ENCODE results near the gene N4BP2. TPM values are rescaled to one million over a fixed set of nuclear protein-coding genes. Genes with fewer than 3 reads are reported as not detected.

Gene N4BP2
- total RNA-seq, 3 donors from 2014 or later: 7.2 to 26.8 (median 12.1) TPM

DNA sequence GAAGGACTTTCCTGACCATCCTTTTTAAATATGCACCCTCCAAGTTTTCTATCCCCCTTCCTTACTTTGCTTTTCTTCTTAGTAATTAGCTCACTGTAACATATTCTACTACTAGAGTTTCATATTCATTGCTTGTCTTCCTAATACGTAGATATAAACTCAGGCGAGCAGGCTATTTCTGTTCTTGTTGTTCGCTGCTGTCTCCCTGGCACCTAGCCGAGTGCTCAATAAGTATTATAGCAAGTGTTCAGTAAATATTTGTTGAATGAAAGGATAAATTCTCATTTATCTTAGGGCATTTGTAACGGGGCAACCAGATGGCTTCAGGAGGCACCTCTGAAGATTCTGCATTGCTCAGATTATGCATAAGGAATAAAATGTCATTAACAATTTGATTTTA, 133.4 kb downstream of the N4BP2 start:
- DNase-seq (ENCODE audit: low spot score in 2 of 2): no peak
- no peaks in the 10 kb centered on the region for H3K27me3 ChIP-seq
- H3K4me3 ChIP-seq: no peak overlapping the region
- peak overlapping the region; percentile 35 to 62 for H3K27ac ChIP-seq
- intact Hi-C loops (cut with DNase I; ENCODE audit: low total_unique reads): no loop called here
- no peaks in the 10 kb centered on the region for H3K4me1 ChIP-seq
- H3K36me3 ChIP-seq: no peaks in the 10 kb centered on the region
- H3K9me3 ChIP-seq: no peaks in the 10 kb centered on the region
- TF ChIP-seq POLR2AphosphoS5 (IDR thresholded peaks at IDR 0.05) (no peak), POLR2A (IDR thresholded peaks at IDR 0.05) (no peak)
- TF ChIP-seq, protein P1, sequence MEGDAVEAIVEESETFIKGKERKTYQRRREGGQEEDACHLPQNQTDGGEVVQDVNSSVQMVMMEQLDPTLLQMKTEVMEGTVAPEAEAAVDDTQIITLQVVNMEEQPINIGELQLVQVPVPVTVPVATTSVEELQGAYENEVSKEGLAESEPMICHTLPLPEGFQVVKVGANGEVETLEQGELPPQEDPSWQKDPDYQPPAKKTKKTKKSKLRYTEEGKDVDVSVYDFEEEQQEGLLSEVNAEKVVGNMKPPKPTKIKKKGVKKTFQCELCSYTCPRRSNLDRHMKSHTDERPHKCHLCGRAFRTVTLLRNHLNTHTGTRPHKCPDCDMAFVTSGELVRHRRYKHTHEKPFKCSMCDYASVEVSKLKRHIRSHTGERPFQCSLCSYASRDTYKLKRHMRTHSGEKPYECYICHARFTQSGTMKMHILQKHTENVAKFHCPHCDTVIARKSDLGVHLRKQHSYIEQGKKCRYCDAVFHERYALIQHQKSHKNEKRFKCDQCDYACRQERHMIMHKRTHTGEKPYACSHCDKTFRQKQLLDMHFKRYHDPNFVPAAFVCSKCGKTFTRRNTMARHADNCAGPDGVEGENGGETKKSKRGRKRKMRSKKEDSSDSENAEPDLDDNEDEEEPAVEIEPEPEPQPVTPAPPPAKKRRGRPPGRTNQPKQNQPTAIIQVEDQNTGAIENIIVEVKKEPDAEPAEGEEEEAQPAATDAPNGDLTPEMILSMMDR (IDR thresholded peaks at IDR 0.05): no peak

DNA sequence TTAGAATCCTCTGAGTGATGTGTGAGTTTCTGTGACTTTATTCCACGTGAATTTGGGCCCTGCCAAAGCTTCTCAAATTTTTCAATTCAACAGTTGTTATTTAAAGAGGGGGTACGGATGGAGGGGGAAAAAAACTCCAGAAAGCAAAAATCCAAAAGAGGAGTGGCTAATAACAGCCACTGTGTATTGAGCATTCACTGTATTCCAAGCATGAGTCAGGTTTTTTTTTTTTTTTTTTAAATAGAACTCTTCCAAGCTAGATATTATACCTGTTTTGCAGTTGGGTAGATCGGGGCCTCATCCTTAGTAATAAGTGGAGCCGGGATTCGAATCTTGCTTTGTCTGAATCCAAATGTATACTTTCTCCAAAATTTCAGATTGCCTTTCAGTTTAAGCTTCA, 133.8 kb downstream of the N4BP2 start:
- no peak for DNase-seq (ENCODE audit: low spot score in 2 of 2)
- no peaks in the 10 kb centered on the region for H3K4me1 ChIP-seq
- TF ChIP-seq POLR2AphosphoS5 (IDR thresholded peaks at IDR 0.05): no peak
- TF ChIP-seq, protein P1 (IDR thresholded peaks at IDR 0.05): no peak
- no peak for TF ChIP-seq POLR2A (IDR thresholded peaks at IDR 0.05)
- H3K36me3 ChIP-seq: no peaks in the 10 kb centered on the region
- intact Hi-C loops (cut with DNase I; ENCODE audit: low total_unique reads): no loop called here
- H3K27me3 ChIP-seq: no peaks in the 10 kb centered on the region
- H3K4me3 ChIP-seq: no peak overlapping the region
- no peaks in the 10 kb centered on the region for H3K9me3 ChIP-seq
- peak overlapping the region; percentile 8 to 34 for H3K27ac ChIP-seq

DNA sequence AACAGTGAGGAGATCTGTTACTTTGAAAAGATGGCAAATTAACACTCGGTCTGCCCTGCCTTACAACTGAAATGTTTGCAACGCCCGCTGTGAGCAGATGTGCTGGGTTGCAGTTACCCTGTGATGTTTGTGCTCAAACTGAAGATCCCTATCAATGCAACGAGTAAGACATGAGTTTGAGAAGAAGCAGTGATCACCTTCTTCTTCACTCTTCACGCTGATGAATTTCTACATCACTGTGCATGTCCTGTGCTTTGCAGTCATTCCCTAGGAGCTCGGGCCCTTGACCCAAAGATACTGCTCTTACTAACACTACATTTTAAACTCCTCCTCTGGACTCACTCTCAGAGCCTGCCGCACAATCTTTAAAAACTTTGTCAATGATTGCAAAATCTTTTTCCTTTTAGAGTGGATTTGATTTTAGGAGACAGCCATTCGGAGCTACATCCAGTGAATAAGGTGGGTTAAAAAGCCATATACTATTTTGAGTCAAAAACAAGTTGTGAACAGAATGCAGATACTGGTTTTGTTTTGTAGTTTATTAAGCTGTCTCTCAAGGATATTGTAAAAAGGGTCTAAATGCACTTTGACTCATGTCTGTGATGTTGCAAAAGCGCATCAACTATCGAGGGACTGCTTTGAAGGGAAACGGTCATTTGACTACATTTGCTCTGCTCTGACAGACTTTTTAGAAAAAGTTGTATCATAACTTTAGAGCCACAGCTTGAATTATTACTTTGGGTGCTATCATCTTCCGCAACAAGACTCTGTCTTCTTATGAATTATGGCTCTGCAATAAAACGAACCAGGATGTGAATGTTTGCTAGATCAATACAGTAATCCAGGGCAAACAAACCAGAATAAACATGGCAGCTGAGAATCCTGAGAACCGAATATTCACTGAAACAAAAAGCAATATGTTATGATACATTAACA, 134.5 kb downstream of the N4BP2 start:
- Histone ChIP-seq H3K9me3 (no peaks in the 10 kb centered on the region), H3K27ac (peak overlapping the region; percentile 8 to 34), H3K4me3 (no peak overlapping the region), H3K27me3 (no peaks in the 10 kb centered on the region), H3K36me3 (no peaks in the 10 kb centered on the region), H3K4me1 (no peaks in the 10 kb centered on the region)
- DNase-seq (ENCODE audit: low spot score in 2 of 2): no peak
- TF ChIP-seq POLR2A (IDR thresholded peaks at IDR 0.05) (no peak), POLR2AphosphoS5 (IDR thresholded peaks at IDR 0.05) (no peak)
- TF ChIP-seq, protein P1 (IDR thresholded peaks at IDR 0.05): no peak
- intact Hi-C loops (cut with DNase I; ENCODE audit: low total_unique reads): no loop called here

DNA sequence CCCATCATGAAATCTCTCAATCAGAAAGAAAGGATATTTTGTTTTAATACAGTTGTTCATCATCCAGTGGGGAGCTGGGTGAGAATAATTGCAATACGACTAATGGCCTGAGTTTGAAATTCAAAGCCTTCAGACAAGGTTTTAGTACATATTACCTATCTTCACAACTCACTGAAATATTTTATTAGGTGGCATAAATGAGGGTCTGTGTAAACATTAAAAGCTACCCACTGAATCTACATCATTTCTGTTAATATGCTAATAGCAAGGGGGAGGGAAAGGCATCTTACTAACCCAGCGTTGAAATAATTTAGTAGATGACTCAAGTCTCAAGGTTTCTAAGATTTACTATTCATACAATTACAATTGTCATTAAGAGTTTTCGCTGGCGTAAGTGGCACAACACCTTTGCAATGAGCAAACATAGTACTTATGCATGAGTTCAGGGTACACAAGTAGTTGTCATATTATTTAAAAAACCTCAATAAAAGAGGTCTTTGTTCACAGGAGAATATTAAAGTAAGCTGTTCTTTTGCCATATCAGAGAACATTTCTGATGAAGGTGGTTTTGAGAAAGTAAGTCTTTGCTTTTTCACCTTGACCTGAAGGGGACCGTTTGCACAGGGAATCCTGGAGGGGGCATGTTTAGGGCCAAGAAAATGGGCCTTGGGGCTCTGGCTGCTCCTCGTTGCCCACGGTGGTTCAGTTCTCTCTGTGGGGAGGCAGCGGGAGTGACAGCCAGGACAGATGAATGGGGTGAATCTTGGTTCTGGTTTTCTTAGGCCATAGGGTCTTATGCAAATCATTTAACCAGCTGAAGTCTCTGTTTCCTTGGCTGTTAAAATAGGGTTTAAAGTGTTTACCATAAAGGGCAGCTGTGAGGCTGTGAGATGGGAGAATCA, 135.7 kb downstream of the N4BP2 start:
- Histone ChIP-seq H3K27me3 (no peaks in the 10 kb centered on the region), H3K4me1 (no peaks in the 10 kb centered on the region), H3K9me3 (no peaks in the 10 kb centered on the region), H3K27ac (peak overlapping the region; percentile 73 to 86), H3K36me3 (no peaks in the 10 kb centered on the region), H3K4me3 (no peak overlapping the region)
- DNase-seq (ENCODE audit: low spot score in 2 of 2): no peak
- TF ChIP-seq POLR2AphosphoS5 (IDR thresholded peaks at IDR 0.05): no peak
- TF ChIP-seq, protein P1 (IDR thresholded peaks at IDR 0.05): no peak
- TF ChIP-seq POLR2A (IDR thresholded peaks at IDR 0.05): no peak
- intact Hi-C loops (cut with DNase I; ENCODE audit: low total_unique reads): no loop called here

Measured in breast epithelium (tissue), 4 donors.